ENCODE results near the gene PAF1. TPM values are rescaled to one million over a fixed set of nuclear protein-coding genes. Genes with fewer than 3 reads are reported as not detected.

PAF1 gene
- polyA plus RNA-seq, 2 of the 4 experiments (the other 2 are of a cell fraction), result 103 to 110 TPM

DNA sequence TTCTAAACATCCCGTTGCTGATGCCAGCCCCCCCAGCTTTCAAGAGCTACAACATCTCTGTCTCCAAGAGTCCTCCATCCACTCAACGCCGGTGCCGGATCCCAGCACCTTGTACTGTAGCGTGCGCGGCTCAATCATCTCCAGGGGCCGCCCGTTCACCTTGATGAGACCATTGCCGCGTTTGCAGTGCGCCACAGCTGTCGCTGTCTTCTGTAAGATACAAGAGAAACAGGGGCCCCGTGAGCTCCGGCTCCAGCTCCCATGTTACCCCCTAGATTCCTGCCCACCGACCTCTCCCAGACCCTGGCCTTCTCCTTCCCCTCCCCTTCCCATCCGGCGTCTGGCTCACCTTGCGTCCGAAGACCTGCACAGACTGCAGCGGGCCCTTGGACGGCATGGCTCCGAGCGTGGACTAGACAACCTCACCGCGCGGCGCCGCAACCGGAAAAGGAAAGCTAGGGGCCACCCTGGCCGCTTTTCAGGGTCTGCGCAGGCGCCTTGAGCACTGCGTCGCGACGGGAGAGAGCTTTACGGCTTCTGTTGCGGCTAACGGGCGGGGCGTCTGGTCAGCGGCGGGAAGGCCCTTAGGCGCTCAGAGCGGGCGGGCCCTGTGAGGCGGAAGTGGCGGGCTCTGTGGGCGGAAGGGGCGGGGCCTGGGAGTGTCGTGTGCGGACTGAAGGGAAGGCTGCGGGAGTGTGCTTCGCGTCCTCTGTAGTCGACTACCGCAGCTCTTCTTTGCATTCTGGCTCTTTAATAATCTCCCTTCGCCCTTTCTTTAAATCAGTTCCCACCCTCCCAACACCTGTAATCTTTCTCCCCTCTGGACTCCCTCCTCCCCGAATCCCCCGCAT, 44.8 kb upstream of the PAF1 start, which contains the start of gene RPS16 (continued):
- TF ChIP-seq CBX2 (IDR thresholded peaks at IDR 0.05; ENCODE audit: borderline replicate concordance, low read depth), result no peak
- no peak for TF ChIP-seq FOXS1 (CRISPR knock-in tag; IDR thresholded peaks at IDR 0.05)
- TF ChIP-seq, protein P1, sequence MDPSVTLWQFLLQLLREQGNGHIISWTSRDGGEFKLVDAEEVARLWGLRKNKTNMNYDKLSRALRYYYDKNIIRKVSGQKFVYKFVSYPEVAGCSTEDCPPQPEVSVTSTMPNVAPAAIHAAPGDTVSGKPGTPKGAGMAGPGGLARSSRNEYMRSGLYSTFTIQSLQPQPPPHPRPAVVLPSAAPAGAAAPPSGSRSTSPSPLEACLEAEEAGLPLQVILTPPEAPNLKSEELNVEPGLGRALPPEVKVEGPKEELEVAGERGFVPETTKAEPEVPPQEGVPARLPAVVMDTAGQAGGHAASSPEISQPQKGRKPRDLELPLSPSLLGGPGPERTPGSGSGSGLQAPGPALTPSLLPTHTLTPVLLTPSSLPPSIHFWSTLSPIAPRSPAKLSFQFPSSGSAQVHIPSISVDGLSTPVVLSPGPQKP (IDR thresholded peaks at IDR 0.05; ENCODE audit: low read depth, low read length), result no peak
- TF ChIP-seq EP300 (IDR thresholded peaks at IDR 0.05), result no peak
- no peak for TF ChIP-seq FOSL2 (IDR thresholded peaks at IDR 0.05)
- peak; percentile 41 for TF ChIP-seq FOSL2 (CRISPR knock-in tag; IDR thresholded peaks at IDR 0.05)
- peak; percentile 93 for TF ChIP-seq TFCP2L1 (CRISPR knock-in tag; IDR thresholded peaks at IDR 0.05)
- TF ChIP-seq EHMT2 (IDR thresholded peaks at IDR 0.05; ENCODE audit: low read depth), result no peak
- TF ChIP-seq, protein P2, sequence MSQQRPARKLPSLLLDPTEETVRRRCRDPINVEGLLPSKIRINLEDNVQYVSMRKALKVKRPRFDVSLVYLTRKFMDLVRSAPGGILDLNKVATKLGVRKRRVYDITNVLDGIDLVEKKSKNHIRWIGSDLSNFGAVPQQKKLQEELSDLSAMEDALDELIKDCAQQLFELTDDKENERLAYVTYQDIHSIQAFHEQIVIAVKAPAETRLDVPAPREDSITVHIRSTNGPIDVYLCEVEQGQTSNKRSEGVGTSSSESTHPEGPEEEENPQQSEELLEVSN (IDR thresholded peaks at IDR 0.05; ENCODE audit: borderline replicate concordance, low read depth), result peak; percentile 89
- TF ChIP-seq, protein P3, sequence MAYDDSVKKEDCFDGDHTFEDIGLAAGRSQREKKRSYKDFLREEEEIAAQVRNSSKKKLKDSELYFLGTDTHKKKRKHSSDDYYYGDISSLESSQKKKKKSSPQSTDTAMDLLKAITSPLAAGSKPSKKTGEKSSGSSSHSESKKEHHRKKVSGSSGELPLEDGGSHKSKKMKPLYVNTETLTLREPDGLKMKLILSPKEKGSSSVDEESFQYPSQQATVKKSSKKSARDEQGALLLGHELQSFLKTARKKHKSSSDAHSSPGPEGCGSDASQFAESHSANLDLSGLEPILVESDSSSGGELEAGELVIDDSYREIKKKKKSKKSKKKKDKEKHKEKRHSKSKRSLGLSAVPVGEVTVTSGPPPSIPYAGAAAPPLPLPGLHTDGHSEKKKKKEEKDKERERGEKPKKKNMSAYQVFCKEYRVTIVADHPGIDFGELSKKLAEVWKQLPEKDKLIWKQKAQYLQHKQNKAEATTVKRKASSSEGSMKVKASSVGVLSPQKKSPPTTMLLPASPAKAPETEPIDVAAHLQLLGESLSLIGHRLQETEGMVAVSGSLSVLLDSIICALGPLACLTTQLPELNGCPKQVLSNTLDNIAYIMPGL (CRISPR knock-in tag; IDR thresholded peaks at IDR 0.05; ENCODE audit: borderline replicate concordance), result 0 out of 2 replicates have a peak, but pooled peaks have one; percentile 7
- TF ChIP-seq EHF (CRISPR knock-in tag; IDR thresholded peaks at IDR 0.05), result peak; percentile 89
- TF ChIP-seq, protein P4, sequence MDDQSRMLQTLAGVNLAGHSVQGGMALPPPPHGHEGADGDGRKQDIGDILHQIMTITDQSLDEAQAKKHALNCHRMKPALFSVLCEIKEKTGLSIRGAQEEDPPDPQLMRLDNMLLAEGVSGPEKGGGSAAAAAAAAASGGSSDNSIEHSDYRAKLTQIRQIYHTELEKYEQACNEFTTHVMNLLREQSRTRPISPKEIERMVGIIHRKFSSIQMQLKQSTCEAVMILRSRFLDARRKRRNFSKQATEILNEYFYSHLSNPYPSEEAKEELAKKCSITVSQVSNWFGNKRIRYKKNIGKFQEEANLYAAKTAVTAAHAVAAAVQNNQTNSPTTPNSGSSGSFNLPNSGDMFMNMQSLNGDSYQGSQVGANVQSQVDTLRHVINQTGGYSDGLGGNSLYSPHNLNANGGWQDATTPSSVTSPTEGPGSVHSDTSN (IDR thresholded peaks at IDR 0.05), result peak; percentile 53
- TF ChIP-seq GATA3 (IDR thresholded peaks at IDR 0.05; ENCODE audit: borderline replicate concordance), result peak; percentile 80
- TF ChIP-seq RARB (CRISPR knock-in tag; IDR thresholded peaks at IDR 0.05), result peak; percentile 88
- peak; percentile 84 for TF ChIP-seq ESRRA (IDR thresholded peaks at IDR 0.05; ENCODE audit: borderline replicate concordance, low read length)
- TF ChIP-seq MYC (IDR thresholded peaks at IDR 0.05; ENCODE audit: borderline replicate concordance, low read length), result peak; percentile 98
- no peak for TF ChIP-seq CHD4 (IDR thresholded peaks at IDR 0.05; ENCODE audit: borderline replicate concordance)
- peak; percentile 62 for TF ChIP-seq CHD2 (IDR thresholded peaks at IDR 0.05; ENCODE audit: low read length, partially characterized antibody)
- no peak for TF ChIP-seq CBX8 (IDR thresholded peaks at IDR 0.05)
- TF ChIP-seq ZFP36 (IDR thresholded peaks at IDR 0.05; ENCODE audit: borderline replicate concordance, partially characterized antibody), result no peak
- no peak for TF ChIP-seq NPAS2 (CRISPR knock-in tag; IDR thresholded peaks at IDR 0.05; ENCODE audit: borderline replicate concordance)
- TF ChIP-seq TP53 (CRISPR knock-in tag; IDR thresholded peaks at IDR 0.05), result peak; percentile 82; the same call in 1 of the 2 replicates
- no peak for TF ChIP-seq HDAC2 (IDR thresholded peaks at IDR 0.05)
- TF ChIP-seq, protein P5, sequence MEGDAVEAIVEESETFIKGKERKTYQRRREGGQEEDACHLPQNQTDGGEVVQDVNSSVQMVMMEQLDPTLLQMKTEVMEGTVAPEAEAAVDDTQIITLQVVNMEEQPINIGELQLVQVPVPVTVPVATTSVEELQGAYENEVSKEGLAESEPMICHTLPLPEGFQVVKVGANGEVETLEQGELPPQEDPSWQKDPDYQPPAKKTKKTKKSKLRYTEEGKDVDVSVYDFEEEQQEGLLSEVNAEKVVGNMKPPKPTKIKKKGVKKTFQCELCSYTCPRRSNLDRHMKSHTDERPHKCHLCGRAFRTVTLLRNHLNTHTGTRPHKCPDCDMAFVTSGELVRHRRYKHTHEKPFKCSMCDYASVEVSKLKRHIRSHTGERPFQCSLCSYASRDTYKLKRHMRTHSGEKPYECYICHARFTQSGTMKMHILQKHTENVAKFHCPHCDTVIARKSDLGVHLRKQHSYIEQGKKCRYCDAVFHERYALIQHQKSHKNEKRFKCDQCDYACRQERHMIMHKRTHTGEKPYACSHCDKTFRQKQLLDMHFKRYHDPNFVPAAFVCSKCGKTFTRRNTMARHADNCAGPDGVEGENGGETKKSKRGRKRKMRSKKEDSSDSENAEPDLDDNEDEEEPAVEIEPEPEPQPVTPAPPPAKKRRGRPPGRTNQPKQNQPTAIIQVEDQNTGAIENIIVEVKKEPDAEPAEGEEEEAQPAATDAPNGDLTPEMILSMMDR (IDR thresholded peaks at IDR 0.05), result no peak
- TF ChIP-seq RCOR1 (IDR thresholded peaks at IDR 0.05; ENCODE audit: low read depth, low read length), result no peak
- TF ChIP-seq JUN (IDR thresholded peaks at IDR 0.05), result peak; percentile 99 to 100
- TF ChIP-seq, protein P6, sequence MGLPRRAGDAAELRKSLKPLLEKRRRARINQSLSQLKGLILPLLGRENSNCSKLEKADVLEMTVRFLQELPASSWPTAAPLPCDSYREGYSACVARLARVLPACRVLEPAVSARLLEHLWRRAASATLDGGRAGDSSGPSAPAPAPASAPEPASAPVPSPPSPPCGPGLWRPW (IDR thresholded peaks at IDR 0.05), result no peak
- no peak for TF ChIP-seq ZC3H11A (IDR thresholded peaks at IDR 0.05)
- TF ChIP-seq SMC3 (IDR thresholded peaks at IDR 0.05), result no peak
- no peak; the same call in 1 of the 2 replicates for TF ChIP-seq RFX5 (IDR thresholded peaks at IDR 0.05)
- peak; percentile 90 for TF ChIP-seq HOXA7 (CRISPR knock-in tag; IDR thresholded peaks at IDR 0.05)
- TF ChIP-seq PHF8 (IDR thresholded peaks at IDR 0.05; ENCODE audit: borderline replicate concordance, low read depth), result peak; percentile 97
- TF ChIP-seq CEBPB (IDR thresholded peaks at IDR 0.05), result no peak; a peak in 1 of 4 replicates
- TF ChIP-seq, protein P7, sequence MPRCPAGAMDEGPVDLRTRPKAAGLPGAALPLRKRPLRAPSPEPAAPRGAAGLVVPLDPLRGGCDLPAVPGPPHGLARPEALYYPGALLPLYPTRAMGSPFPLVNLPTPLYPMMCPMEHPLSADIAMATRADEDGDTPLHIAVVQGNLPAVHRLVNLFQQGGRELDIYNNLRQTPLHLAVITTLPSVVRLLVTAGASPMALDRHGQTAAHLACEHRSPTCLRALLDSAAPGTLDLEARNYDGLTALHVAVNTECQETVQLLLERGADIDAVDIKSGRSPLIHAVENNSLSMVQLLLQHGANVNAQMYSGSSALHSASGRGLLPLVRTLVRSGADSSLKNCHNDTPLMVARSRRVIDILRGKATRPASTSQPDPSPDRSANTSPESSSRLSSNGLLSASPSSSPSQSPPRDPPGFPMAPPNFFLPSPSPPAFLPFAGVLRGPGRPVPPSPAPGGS (IDR thresholded peaks at IDR 0.05), result peak; percentile 99
- no peak for TF ChIP-seq KDM1A (IDR thresholded peaks at IDR 0.05; ENCODE audit: low read depth)
